ENCODE data around the gene TCF7L2. TPM values are rescaled to one million over a fixed set of nuclear protein-coding genes. Genes with fewer than 3 reads are reported as not detected.

Gene TCF7L2
- total RNA-seq, 6 experiments from 2014 or later, result 14.6 to 18.1 (median 16.2) TPM

DNA sequence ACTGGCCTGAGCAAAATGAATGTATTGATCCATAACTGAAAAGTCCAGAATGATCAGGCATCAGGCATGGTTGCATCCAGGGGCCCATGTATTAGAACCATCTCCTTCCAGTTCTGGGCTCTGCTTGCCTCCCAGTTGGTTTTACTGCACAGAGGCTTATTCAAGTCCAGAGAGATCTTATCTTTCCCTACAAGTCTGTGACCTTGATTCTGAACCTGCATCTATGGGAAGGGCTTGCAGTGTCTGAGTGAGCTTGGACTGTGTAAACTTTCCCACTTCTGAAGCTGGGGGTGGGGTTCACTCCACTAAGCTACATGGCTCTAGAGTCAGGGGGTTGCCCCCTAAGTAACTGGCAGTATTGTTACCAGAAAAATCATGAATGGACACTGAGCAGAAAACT is 136.2 kb downstream of the TCF7L2 start:
- Mint-ChIP-seq H3K36me3 (ENCODE audit: low read depth) (peaks cover 14% of the 10 kb centered on the region), H3K27ac (peak overlapping the region; percentile 93)
- TF ChIP-seq, protein P1, sequence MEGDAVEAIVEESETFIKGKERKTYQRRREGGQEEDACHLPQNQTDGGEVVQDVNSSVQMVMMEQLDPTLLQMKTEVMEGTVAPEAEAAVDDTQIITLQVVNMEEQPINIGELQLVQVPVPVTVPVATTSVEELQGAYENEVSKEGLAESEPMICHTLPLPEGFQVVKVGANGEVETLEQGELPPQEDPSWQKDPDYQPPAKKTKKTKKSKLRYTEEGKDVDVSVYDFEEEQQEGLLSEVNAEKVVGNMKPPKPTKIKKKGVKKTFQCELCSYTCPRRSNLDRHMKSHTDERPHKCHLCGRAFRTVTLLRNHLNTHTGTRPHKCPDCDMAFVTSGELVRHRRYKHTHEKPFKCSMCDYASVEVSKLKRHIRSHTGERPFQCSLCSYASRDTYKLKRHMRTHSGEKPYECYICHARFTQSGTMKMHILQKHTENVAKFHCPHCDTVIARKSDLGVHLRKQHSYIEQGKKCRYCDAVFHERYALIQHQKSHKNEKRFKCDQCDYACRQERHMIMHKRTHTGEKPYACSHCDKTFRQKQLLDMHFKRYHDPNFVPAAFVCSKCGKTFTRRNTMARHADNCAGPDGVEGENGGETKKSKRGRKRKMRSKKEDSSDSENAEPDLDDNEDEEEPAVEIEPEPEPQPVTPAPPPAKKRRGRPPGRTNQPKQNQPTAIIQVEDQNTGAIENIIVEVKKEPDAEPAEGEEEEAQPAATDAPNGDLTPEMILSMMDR (IDR thresholded peaks at IDR 0.05), result no peak

DNA sequence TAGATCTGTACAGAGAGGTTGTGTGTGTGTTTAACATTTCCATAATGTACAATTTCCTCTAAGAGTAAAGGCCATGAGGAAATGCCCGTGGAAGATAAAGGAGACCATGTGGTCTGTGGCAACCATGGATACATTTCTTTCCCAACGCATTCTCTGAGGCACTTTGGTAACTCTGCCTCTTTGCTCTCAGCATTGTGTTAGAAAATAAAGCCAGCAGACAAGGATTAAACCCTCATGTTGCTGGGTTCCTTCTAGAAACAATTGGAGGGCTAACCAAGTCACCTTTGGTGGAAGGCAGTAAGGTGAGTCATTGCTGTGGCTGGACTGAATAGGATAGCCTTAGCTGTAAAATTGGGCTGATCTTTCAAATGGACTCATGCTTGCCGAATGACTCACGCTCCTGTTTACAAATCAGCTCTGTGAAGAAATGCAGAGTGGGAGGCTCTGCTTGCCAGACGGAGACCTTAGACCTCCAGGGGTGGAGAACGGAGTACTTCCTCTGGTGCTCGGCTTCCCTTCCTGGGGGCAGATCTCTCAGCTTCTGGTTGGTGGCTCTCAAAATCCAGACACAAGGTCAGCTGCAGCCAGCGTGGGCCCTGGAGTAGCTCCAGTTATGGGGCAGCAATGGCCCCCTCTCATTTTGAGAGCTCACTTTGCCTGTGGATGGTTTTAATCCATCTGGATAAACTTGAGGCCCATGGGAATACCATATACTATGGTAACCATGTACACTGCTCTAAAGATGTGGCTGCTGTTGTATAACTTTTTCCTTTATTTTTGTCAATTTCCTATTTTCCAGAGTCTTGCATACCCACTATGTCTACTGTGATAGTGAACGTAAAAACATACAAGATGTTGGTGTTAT is 137.3 kb downstream of the TCF7L2 start:
- Mint-ChIP-seq H3K27ac (peak overlapping the region; percentile 93), H3K4me1 (ENCODE audit: low read depth) (peaks cover 54% of the 10 kb centered on the region), H3K9me3 (no peaks in the 10 kb centered on the region), H3K36me3 (ENCODE audit: low read depth) (peaks cover 23% of the 10 kb centered on the region), H3K4me3 (peak overlapping the region; percentile 55), H3K27me3 (ENCODE audit: insufficient read depth) (peaks cover 7% of the 10 kb centered on the region)
- TF ChIP-seq, protein P1 (IDR thresholded peaks at IDR 0.05), result no peak
- DNase-seq, result peak; percentile 98

More for the DNA sequence above, 136.2 kb downstream of the TCF7L2 start:
- H3K27me3 Mint-ChIP-seq (ENCODE audit: insufficient read depth), result peaks cover 7% of the 10 kb centered on the region
- no peak for DNase-seq
- H3K4me1 Mint-ChIP-seq (ENCODE audit: low read depth), result peaks cover 54% of the 10 kb centered on the region
- H3K9me3 Mint-ChIP-seq, result no peaks in the 10 kb centered on the region
- peak overlapping the region; percentile 55 for H3K4me3 Mint-ChIP-seq

DNA sequence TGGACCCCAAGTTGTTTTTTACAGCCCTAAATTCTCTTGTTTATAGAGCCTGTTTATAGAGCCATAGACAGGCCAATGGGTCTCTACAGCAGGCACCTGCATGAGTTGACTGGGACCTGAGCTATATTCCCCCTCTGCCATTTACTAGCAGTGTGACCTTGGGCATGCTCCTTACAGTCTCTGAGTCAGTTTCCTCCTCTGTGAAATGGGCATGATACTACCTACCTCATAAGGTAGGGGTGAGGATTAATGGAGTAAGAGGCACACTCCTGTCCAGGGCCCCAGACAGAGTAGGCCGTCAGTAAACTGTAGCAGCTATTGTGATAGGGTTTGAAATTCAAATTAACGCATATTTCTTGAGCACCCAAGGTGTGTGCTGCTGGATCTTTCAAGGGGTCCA is 138.1 kb downstream of the TCF7L2 start:
- H3K4me1 Mint-ChIP-seq (ENCODE audit: low read depth), result peaks cover 52% of the 10 kb centered on the region

DNA sequence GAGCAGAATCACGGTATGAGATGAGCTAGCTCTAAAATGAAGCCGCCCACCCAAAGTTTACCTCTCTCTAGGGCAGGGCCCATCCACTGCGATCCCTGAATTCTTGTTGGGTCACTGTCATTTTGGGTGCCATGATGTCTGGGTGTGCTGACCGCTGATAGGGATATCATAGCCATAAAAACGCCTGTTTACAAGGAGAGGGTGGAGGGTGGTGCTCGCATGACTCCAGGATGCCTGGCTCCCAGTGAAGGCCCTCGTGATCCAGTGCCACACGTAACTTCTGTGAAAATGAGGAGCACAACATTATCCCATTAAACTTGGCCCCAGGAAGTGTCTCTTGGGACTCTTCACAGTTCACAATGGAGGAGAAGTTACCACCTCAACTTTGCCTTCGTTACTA is 139.5 kb downstream of the TCF7L2 start:
- H3K36me3 Mint-ChIP-seq (ENCODE audit: low read depth), result peaks cover 42% of the 10 kb centered on the region
- peaks cover 52% of the 10 kb centered on the region for H3K4me1 Mint-ChIP-seq (ENCODE audit: low read depth)
- H3K27me3 Mint-ChIP-seq (ENCODE audit: insufficient read depth), result peaks cover 7% of the 10 kb centered on the region
- TF ChIP-seq, protein P1 (IDR thresholded peaks at IDR 0.05), result no peak
- no peaks in the 10 kb centered on the region for H3K9me3 Mint-ChIP-seq
- no peak overlapping the region for H3K27ac Mint-ChIP-seq
- no peak overlapping the region for H3K4me3 Mint-ChIP-seq
- DNase-seq, result no peak

More for the DNA sequence above, 138.1 kb downstream of the TCF7L2 start:
- Mint-ChIP-seq H3K4me3 (no peak overlapping the region), H3K9me3 (no peaks in the 10 kb centered on the region), H3K36me3 (ENCODE audit: low read depth) (peaks cover 30% of the 10 kb centered on the region), H3K27ac (peak overlapping the region; percentile 29; the same call in 1 of the 2 replicates), H3K27me3 (ENCODE audit: insufficient read depth) (peaks cover 7% of the 10 kb centered on the region)
- DNase-seq, result no peak
- TF ChIP-seq, protein P1 (IDR thresholded peaks at IDR 0.05), result no peak

DNA sequence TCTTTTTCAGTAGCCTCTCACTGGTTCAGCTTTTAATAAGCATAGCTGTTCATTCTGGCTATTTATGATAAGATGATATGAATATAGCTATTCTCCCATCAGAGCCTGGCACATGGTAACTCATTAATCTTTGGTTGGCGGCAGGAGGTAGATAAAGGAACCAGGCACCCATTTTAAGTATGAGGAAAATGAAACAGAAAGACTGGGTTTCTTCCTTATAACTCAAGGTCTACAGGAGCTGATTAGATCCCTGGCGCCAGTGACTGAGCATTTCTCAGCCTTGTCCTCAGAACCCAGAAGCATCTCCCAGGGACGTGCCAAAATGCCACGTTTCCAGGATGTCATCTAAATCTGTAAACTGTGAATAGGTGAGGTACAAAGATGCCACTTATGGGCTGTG is 141.9 kb downstream of the TCF7L2 start:
- Mint-ChIP-seq H3K4me3 (no peak overlapping the region), H3K36me3 (ENCODE audit: low read depth) (peaks cover 45% of the 10 kb centered on the region), H3K27ac (no peak overlapping the region), H3K4me1 (ENCODE audit: low read depth) (peaks cover 49% of the 10 kb centered on the region), H3K9me3 (no peaks in the 10 kb centered on the region), H3K27me3 (ENCODE audit: insufficient read depth) (peaks cover 2% of the 10 kb centered on the region)
- DNase-seq, result no peak
- TF ChIP-seq, protein P1 (IDR thresholded peaks at IDR 0.05), result no peak

Measured in HFFc6 (cell line).